Neuronal stem cell (in vitro differentiated cells): Measurements from ENCODE around the gene AGAP1.

Experiments
- DNase-seq: peaks from one replicate; pipeline ENCODE4 v3.0.0-alpha.2; 2013; ENCODE audit warnings: low spot score
- H2AFZ ChIP-seq: one replicate; pipeline ENCODE4 v1.6.1; 2013; ENCODE audit warnings: mild to moderate bottlenecking, low read length, inconsistent platforms
- H2AK5ac ChIP-seq: 2 replicates; pipeline ENCODE4 v1.6.1; 2013; ENCODE audit warnings: low read depth, mild to moderate bottlenecking, inconsistent platforms, low read length, moderate library complexity, mixed read lengths
- H2BK120ac ChIP-seq: 2 replicates; pipeline ENCODE4 v1.6.1; 2013; ENCODE audit warnings: low read depth, mild to moderate bottlenecking, inconsistent platforms, low read length, moderate library complexity, mixed read lengths
- H2BK12ac ChIP-seq: one replicate; pipeline ENCODE4 v1.6.1; 2013; ENCODE audit warnings: low read length, inconsistent platforms
- H2BK15ac ChIP-seq: 2 replicates; pipeline ENCODE4 v1.6.1; 2013; ENCODE audit warnings: mild to moderate bottlenecking, low read length, inconsistent platforms, mixed read lengths
- H2BK5ac ChIP-seq: one replicate; pipeline ENCODE4 v1.6.1; 2013; ENCODE audit warnings: inconsistent platforms, mild to moderate bottlenecking, low read length, moderate library complexity
- H3K14ac ChIP-seq: one replicate; pipeline ENCODE4 v1.6.1; 2013; ENCODE audit warnings: low read length, inconsistent platforms
- H3K18ac ChIP-seq: 2 replicates; pipeline ENCODE4 v1.6.1; 2013; ENCODE audit warnings: low read length, inconsistent platforms
- H3K23ac ChIP-seq: 2 replicates; pipeline ENCODE4 v1.6.1; 2013; ENCODE audit warnings: low read depth, mild to moderate bottlenecking, mixed read lengths, low read length, inconsistent platforms; ENCODE audit not compliant: poor library complexity
- H3K27ac ChIP-seq: replicated peaks from 3 replicates; pipeline ENCODE4 v1.5.1; 2013; ENCODE audit warnings: low read length, inconsistent platforms
- H3K27me3 ChIP-seq, 3 experiments: 2 replicates each; pipeline ENCODE4 v1.6.1; 2013; ENCODE audit warnings: low read length in 3 of 3, mild to moderate bottlenecking in 2 of 3, inconsistent platforms in 1 of 3, low read depth in 1 of 3, mixed read lengths in 1 of 3, moderate library complexity in 1 of 3; ENCODE audit not compliant: control insufficient read depth in 3 of 3, insufficient read depth in 3 of 3
- H3K36me3 ChIP-seq, 2 donors: replicated peaks in 1 of 2; 2 replicates each; pipeline ENCODE4 v1.6.1; 2013; ENCODE audit warnings: low read length in 2 of 2; ENCODE audit not compliant: control insufficient read depth in 2 of 2, insufficient read depth in 2 of 2
- H3K4ac ChIP-seq: 2 replicates; pipeline ENCODE4 v1.6.1; 2013; ENCODE audit warnings: inconsistent platforms, mild to moderate bottlenecking, low read length, moderate library complexity
- H3K4me1 ChIP-seq, 2 donors: 1 replicate in 1 of 2; 2 replicates in 1 of 2; pipeline ENCODE4 v1.6.1; 2013; ENCODE audit warnings: low read length in 2 of 2, low read depth in 1 of 2; ENCODE audit not compliant: control insufficient read depth in 2 of 2, insufficient read depth in 1 of 2
- H3K4me2 ChIP-seq: one replicate; pipeline ENCODE4 v1.6.1; 2013; ENCODE audit warnings: mild to moderate bottlenecking, low read length, inconsistent platforms; ENCODE audit not compliant: insufficient read depth, poor library complexity, severe bottlenecking
- H3K4me3 ChIP-seq, 2 donors: 2 replicates each; pipeline ENCODE4 v1.5.1; 2013; ENCODE audit warnings: low read length in 2 of 2, mild to moderate bottlenecking in 2 of 2, inconsistent platforms in 1 of 2, moderate library complexity in 1 of 2
- H3K79me1 ChIP-seq: one replicate; pipeline ENCODE4 v1.6.1; 2013; ENCODE audit warnings: low read depth, mild to moderate bottlenecking, inconsistent platforms, low read length, moderate library complexity
- H3K9ac ChIP-seq: one replicate; pipeline ENCODE4 v1.6.1; 2013; ENCODE audit warnings: mild to moderate bottlenecking, low read depth, low read length, inconsistent platforms; ENCODE audit not compliant: poor library complexity
- H3K9me3 ChIP-seq, 2 donors: replicated peaks in 1 of 2; 2 replicates each; pipeline versions ENCODE3 to v1.6.1; 2013; ENCODE audit warnings: low read length in 2 of 2, mild to moderate bottlenecking in 2 of 2, inconsistent platforms in 1 of 2, low read depth in 1 of 2, mixed read lengths in 1 of 2, moderate library complexity in 1 of 2; ENCODE audit not compliant: control insufficient read depth in 2 of 2, insufficient read depth in 1 of 2
- H4K8ac ChIP-seq: one replicate; pipeline ENCODE4 v1.6.1; 2013; ENCODE audit warnings: low read depth, mild to moderate bottlenecking, inconsistent platforms, low read length, moderate library complexity
- H4K91ac ChIP-seq: one replicate; pipeline ENCODE4 v1.6.1; 2013; ENCODE audit warnings: low read length, low read depth, mild to moderate bottlenecking, inconsistent platforms; ENCODE audit not compliant: poor library complexity
- WGBS, 2 donors: extraction: QIAGEN DNeasy Blood & Tissue Kit; methylation state at CpG; one replicate each; pipeline ENCODE4 v1.1.7; 2013; ENCODE audit warnings: missing lambda C conversion rate in 2 of 2, mixed read lengths in 1 of 2; ENCODE audit not compliant: insufficient read length in 2 of 2, insufficient replicate concordance in 1 of 2; ENCODE audit errors: extremely low coverage in 2 of 2; 5-methylcytosine and 5-hydroxymethylcytosine counted together

The AGAP1 gene

GRCh38 chr2:235715601-235716000, 221.8 kb downstream of the AGAP1 start:
- peaks cover 9 to 15% of the 10 kb centered on the region in 2 donors for H3K4me1 ChIP-seq
- H2BK15ac ChIP-seq, result no peak overlapping the region
- H3K14ac ChIP-seq, result no peak overlapping the region
- H2BK120ac ChIP-seq, result no peak overlapping the region
- no peak overlapping the region for H4K91ac ChIP-seq
- H3K79me1 ChIP-seq, result peaks cover 6% of the 10 kb centered on the region
- WGBS, 2 donors, result no CpG with 5 or more reads among the region's 10 CpGs
- H3K27me3 ChIP-seq, result no peaks in the 10 kb centered on the region
- no peak for DNase-seq
- H3K4me3 ChIP-seq, result no peak overlapping the region
- peaks cover 5 to 65% of the 10 kb centered on the region in 2 donors for H3K36me3 ChIP-seq
- H3K4ac ChIP-seq, result no peak overlapping the region
- no peak overlapping the region for H3K4me2 ChIP-seq
- peaks cover 2 to 10% of the 10 kb centered on the region in 2 donors for H3K9me3 ChIP-seq
- no peak overlapping the region for H4K8ac ChIP-seq
- H3K9ac ChIP-seq, result no peak overlapping the region
- H2BK5ac ChIP-seq, result peak overlapping the region; percentile 17
- peak overlapping the region; percentile 41 for H3K18ac ChIP-seq
- H3K23ac ChIP-seq, result no peak overlapping the region
- H3K27ac ChIP-seq, result no peak overlapping the region
- H2AK5ac ChIP-seq, result no peak overlapping the region
- H2AFZ ChIP-seq, result no peak overlapping the region
- H2BK12ac ChIP-seq, result no peak overlapping the region

- Histone ChIP-seq H3K4me1 (peaks cover 9 to 10% of the 10 kb centered on the region in 2 donors), H2AFZ (no peak overlapping the region), H3K4me2 (no peak overlapping the region), H2BK15ac (no peak overlapping the region), H3K23ac (no peak overlapping the region), H4K91ac (no peak overlapping the region), H3K27me3 (no peaks in the 10 kb centered on the region), H2BK12ac (no peak overlapping the region), H3K18ac (peak overlapping the region; percentile 30), H2BK120ac (no peak overlapping the region), H4K8ac (no peak overlapping the region), H2AK5ac (no peak overlapping the region), H3K9ac (no peak overlapping the region), H3K4me3 (no peak overlapping the region), H3K27ac (no peak overlapping the region), H3K79me1 (peaks cover 6% of the 10 kb centered on the region), H3K4ac (no peak overlapping the region), H3K9me3 (peaks cover 2 to 12% of the 10 kb centered on the region in 2 donors), H3K36me3 (peaks cover 2 to 64% of the 10 kb centered on the region in 2 donors), H3K14ac (no peak overlapping the region), H2BK5ac (no peak overlapping the region)
- DNase-seq, result no peak
- WGBS, 2 donors, result no CpG with 5 or more reads among the region's 13 CpGs
Measured at GRCh38 chr2:235716875-235717496, 223.1 kb downstream of the AGAP1 start.

- Histone ChIP-seq H4K8ac (no peak overlapping the region), H3K4me3 (no peak overlapping the region), H2BK120ac (no peak overlapping the region), H3K79me1 (peaks cover 6% of the 10 kb centered on the region), H2BK5ac (no peak overlapping the region), H2BK15ac (no peak overlapping the region), H3K27me3 (no peaks in the 10 kb centered on the region), H3K14ac (no peak overlapping the region), H3K9me3 (peaks cover 2 to 12% of the 10 kb centered on the region in 2 donors), H3K4ac (no peak overlapping the region), H2BK12ac (no peak overlapping the region), H2AFZ (no peak overlapping the region), H2AK5ac (no peak overlapping the region), H3K18ac (peak overlapping the region; percentile 2), H3K9ac (no peak overlapping the region), H3K36me3 (peaks cover 5 to 73% of the 10 kb centered on the region in 2 donors), H3K23ac (no peak overlapping the region), H3K27ac (no peak overlapping the region), H3K4me2 (no peak overlapping the region), H3K4me1 (peaks cover 6 to 9% of the 10 kb centered on the region in 2 donors), H4K91ac (no peak overlapping the region)
- no peak for DNase-seq
- no CpG with 5 or more reads among the region's 7 CpGs for WGBS, 2 donors
Measured at GRCh38 chr2:235719146-235719942, 225.5 kb downstream of the AGAP1 start.

- Histone ChIP-seq H2BK5ac (no peak overlapping the region), H3K14ac (no peak overlapping the region), H4K91ac (no peak overlapping the region), H3K23ac (no peak overlapping the region), H3K27me3 (no peaks in the 10 kb centered on the region), H3K18ac (no peak overlapping the region), H2BK120ac (no peak overlapping the region), H3K9ac (no peak overlapping the region), H3K27ac (no peak overlapping the region), H3K4me3 (no peak overlapping the region), H4K8ac (no peak overlapping the region), H3K9me3 (peaks cover 2 to 12% of the 10 kb centered on the region in 2 donors), H2BK15ac (no peak overlapping the region), H2BK12ac (no peak overlapping the region), H3K4ac (no peak overlapping the region), H2AFZ (no peak overlapping the region), H3K4me2 (no peak overlapping the region), H3K79me1 (peaks cover 3% of the 10 kb centered on the region), H3K36me3 (peaks cover 5 to 87% of the 10 kb centered on the region in 2 donors), H2AK5ac (no peak overlapping the region), H3K4me1 (peaks cover 9 to 11% of the 10 kb centered on the region in 2 donors)
- no peak for DNase-seq
- no CpG with 5 or more reads among the region's 3 CpGs for WGBS, 2 donors
Measured at GRCh38 chr2:235721625-235722024, 227.8 kb downstream of the AGAP1 start.
